Lung (tissue), 12 donors: ENCODE data around the gene PRKCE. TPM values are rescaled to one million over a fixed set of nuclear protein-coding genes. Genes with fewer than 3 reads are reported as not detected.

Source experiments
- ATAC-seq: fragments of 200-7000 bp; cut with Tn5 transposase; one replicate; pipeline ENCODE4 v1.9.1; 2020; ENCODE audit warnings: moderate number of reproducible peaks; ENCODE audit not compliant: insufficient read depth, low FRiP score
- DNase-seq, 3 donors: peaks; one replicate each; pipeline ENCODE4 v3.0.0-alpha.2; 2013 to 2017
- H3K27ac ChIP-seq, 2 donors: one replicate each; pipeline ENCODE4 v1.5.1; 2013; ENCODE audit warnings: mild to moderate bottlenecking in 2 of 2, moderate library complexity in 2 of 2, control low read depth in 1 of 2, inconsistent platforms in 1 of 2, low read depth in 1 of 2, low read length in 1 of 2
- H3K27me3 ChIP-seq, 3 donors: one replicate each; pipeline ENCODE4 v1.5.1; 2013; ENCODE audit warnings: low read length in 2 of 3; ENCODE audit not compliant: control insufficient read depth in 3 of 3, insufficient read depth in 3 of 3
- H3K36me3 ChIP-seq, 4 donors: one replicate each; pipeline ENCODE4 v1.5.1; 2013; ENCODE audit warnings: low read length in 4 of 4, mild to moderate bottlenecking in 1 of 4, moderate library complexity in 1 of 4; ENCODE audit not compliant: control insufficient read depth in 4 of 4, insufficient read depth in 4 of 4
- H3K4me1 ChIP-seq, 5 donors: one replicate each; pipeline ENCODE4 v1.5.1; 2013; ENCODE audit warnings: low read length in 5 of 5, mild to moderate bottlenecking in 2 of 5, moderate library complexity in 1 of 5; ENCODE audit not compliant: control insufficient read depth in 5 of 5, insufficient read depth in 5 of 5
- H3K4me3 ChIP-seq: one replicate; pipeline ENCODE4 v1.5.1; 2013; ENCODE audit warnings: mild to moderate bottlenecking, control low read depth, moderate library complexity
- H3K9ac ChIP-seq, 2 donors: one replicate each; pipeline ENCODE4 v1.5.1; 2013; ENCODE audit warnings: low read length in 2 of 2, control low read depth in 1 of 2; ENCODE audit not compliant: insufficient read depth in 1 of 2
- H3K9me3 ChIP-seq, 4 donors: one replicate each; pipeline ENCODE4 v1.5.1; 2013; ENCODE audit warnings: low read length in 3 of 4, mild to moderate bottlenecking in 1 of 4, moderate library complexity in 1 of 4; ENCODE audit not compliant: control insufficient read depth in 4 of 4, insufficient read depth in 3 of 4
- CTCF ChIP-seq: IDR thresholded peaks from 2 replicates; pipeline ENCODE4 v1.5.1; 2012; ENCODE audit warnings: mild to moderate bottlenecking; ENCODE audit errors: control extremely low read depth, extremely low read depth
- WGBS, 2 donors: extraction: QIAGEN DNeasy Blood & Tissue Kit; methylation state at CpG; one replicate each; pipeline ENCODE4 v1.1.7; 2013; 5-methylcytosine and 5-hydroxymethylcytosine counted together
- polyA plus RNA-seq, 2 donors: library from polyadenylated mRNA; stranded (reverse); fragments of 200-250 nt; gene quantifications; one replicate each; pipeline ENCODE4 v1.2.1, GENCODE V29; 2013
- total RNA-seq, 2 donors: library from RNA; depleted of rRNA in 1 of 2; stranded (reverse); fragments of >200 nt in 1 of 2; gene quantifications; one replicate each; pipeline ENCODE4 v1.2.1, GENCODE V29; 2014 to 2021
- donor health status: control.
- donor health status: control.
- donor health status: Bipolar disorder and iron deficiency.
- donor health status: healthy.
- donor health status: DM: yes; HTN: yes; CAD: no.

PRKCE gene
- total and polyA plus RNA-seq, 4 donors, result 12.5 to 82.2 (median 32.1) TPM

- TF ChIP-seq CTCF, result no peak
- no peak overlapping the region for H3K9ac ChIP-seq
- no peaks in the 10 kb centered on the region for H3K36me3 ChIP-seq
- ATAC-seq, result no peak
- no peak overlapping the region for H3K27ac ChIP-seq
- no peak overlapping the region for H3K4me3 ChIP-seq
- DNase-seq, result peak in 1 of 3 donors; percentile 40
- H3K4me1 ChIP-seq, result peaks cover 0 to 12% (median 10%) of the 10 kb centered on the region in 5 donors
- no peaks in the 10 kb centered on the region for H3K27me3 ChIP-seq
- no peaks in the 10 kb centered on the region for H3K9me3 ChIP-seq
- 89 to 93% methylated on average over 15 of the region's 15 CpGs for WGBS, 2 donors
These were observed 252.9 kb downstream of the PRKCE start for GRCh38 chr2:45904267-45904945.

GRCh38 chr2:45904946-45905631 lies 253.6 kb downstream of the PRKCE start:
- H3K27me3 ChIP-seq, result no peaks in the 10 kb centered on the region
- H3K4me3 ChIP-seq, result no peak overlapping the region
- no peaks in the 10 kb centered on the region for H3K36me3 ChIP-seq
- DNase-seq, result no peak
- H3K27ac ChIP-seq, result no peak overlapping the region
- 79 to 89% methylated on average over 8 of the region's 8 CpGs for WGBS, 2 donors
- TF ChIP-seq CTCF, result no peak
- no peaks in the 10 kb centered on the region for H3K9me3 ChIP-seq
- H3K4me1 ChIP-seq, result peaks cover 6 to 13% (median 12%) of the 10 kb centered on the region in 5 donors
- ATAC-seq, result peak; percentile 3
- H3K9ac ChIP-seq, result no peak overlapping the region

- no peak for TF ChIP-seq CTCF
- Histone ChIP-seq H3K27ac (no peak overlapping the region), H3K9me3 (no peaks in the 10 kb centered on the region), H3K4me3 (no peak overlapping the region), H3K36me3 (no peaks in the 10 kb centered on the region), H3K9ac (no peak overlapping the region), H3K4me1 (peaks cover 6 to 17% (median 12%) of the 10 kb centered on the region in 5 donors), H3K27me3 (no peaks in the 10 kb centered on the region)
- ATAC-seq (no peak), DNase-seq (no peak)
- 88 to 93% methylated on average over 5 of the region's 5 CpGs for WGBS, 2 donors
These were observed 254.1 kb downstream of the PRKCE start for GRCh38 chr2:45905632-45905958.
